H9 (cell line): Measurements from ENCODE around the gene ENDOV. TPM values are rescaled to one million over a fixed set of nuclear protein-coding genes. Genes with fewer than 3 reads are reported as not detected.

Experiments
- DNase-seq: peaks from one replicate; pipeline ENCODE4 v3.0.0-alpha.2; 2017
- H2AFZ ChIP-seq: one replicate; pipeline ENCODE4 v1.6.1; 2013; ENCODE audit warnings: mild to moderate bottlenecking, low read length, control low read depth, moderate library complexity
- H2AK5ac ChIP-seq: 2 replicates; pipeline ENCODE4 v1.6.1; 2013; ENCODE audit warnings: low read length, control low read depth, mixed read lengths; ENCODE audit not compliant: insufficient read length
- H2BK120ac ChIP-seq: one replicate; pipeline ENCODE4 v1.6.1; 2013; ENCODE audit warnings: low read depth, mild to moderate bottlenecking, low read length, control low read depth, inconsistent platforms; ENCODE audit not compliant: poor library complexity, severe bottlenecking
- H2BK12ac ChIP-seq: 2 replicates; pipeline ENCODE4 v1.6.1; 2013; ENCODE audit warnings: low read length, control low read depth, mixed read lengths, low read depth; ENCODE audit not compliant: insufficient read length
- H2BK15ac ChIP-seq: 2 replicates; pipeline ENCODE4 v1.6.1; 2013; ENCODE audit warnings: low read depth, low read length, control low read depth
- H2BK20ac ChIP-seq: one replicate; pipeline ENCODE4 v1.6.1; 2013; ENCODE audit warnings: low read depth, mild to moderate bottlenecking, low read length, control low read depth, inconsistent platforms; ENCODE audit not compliant: poor library complexity, severe bottlenecking
- H2BK5ac ChIP-seq: 2 replicates; pipeline ENCODE4 v1.6.1; 2013; ENCODE audit warnings: low read length, control low read depth, mixed read lengths; ENCODE audit not compliant: insufficient read length
- H3K14ac ChIP-seq: 2 replicates; pipeline ENCODE4 v1.6.1; 2013; ENCODE audit warnings: low read length, control low read depth; ENCODE audit not compliant: insufficient read depth
- H3K18ac ChIP-seq: 2 replicates; pipeline ENCODE4 v1.6.1; 2013; ENCODE audit warnings: low read depth, mild to moderate bottlenecking, mixed read lengths, low read length, control low read depth; ENCODE audit not compliant: insufficient read length
- H3K23ac ChIP-seq: 2 replicates; pipeline ENCODE4 v1.6.1; 2013; ENCODE audit warnings: low read length, control low read depth, mixed read lengths, low read depth; ENCODE audit not compliant: insufficient read length
- H3K23me2 ChIP-seq: 2 replicates; pipeline ENCODE4 v1.6.1; 2013; ENCODE audit warnings: low read depth, mild to moderate bottlenecking, mixed read lengths, low read length, control low read depth; ENCODE audit not compliant: insufficient read length, poor library complexity, severe bottlenecking
- H3K27ac ChIP-seq: 2 replicates; pipeline ENCODE4 v1.5.1; 2013; ENCODE audit warnings: low read length, control low read depth, mixed read lengths, low read depth; ENCODE audit not compliant: insufficient read length
- H3K27me3 ChIP-seq: 2 replicates; pipeline ENCODE4 v1.6.1; 2013; ENCODE audit warnings: low read length, control low read depth, inconsistent platforms; ENCODE audit not compliant: insufficient read depth
- H3K4ac ChIP-seq: 2 replicates; pipeline ENCODE4 v1.6.1; 2013; ENCODE audit warnings: low read depth, mild to moderate bottlenecking, control low read depth, inconsistent platforms, low read length, moderate library complexity
- H3K4me1 ChIP-seq: 2 replicates; pipeline ENCODE4 v1.6.1; 2013; ENCODE audit warnings: low read length, control low read depth, inconsistent platforms; ENCODE audit not compliant: insufficient read depth
- H3K4me2 ChIP-seq: 2 replicates; pipeline ENCODE4 v1.6.1; 2013; ENCODE audit warnings: low read length, control low read depth, mixed read lengths; ENCODE audit not compliant: insufficient read length, insufficient read depth
- H3K56ac ChIP-seq: 2 replicates; pipeline ENCODE4 v1.6.1; 2013; ENCODE audit warnings: low read depth, mild to moderate bottlenecking, mixed read lengths, low read length, control low read depth; ENCODE audit not compliant: insufficient read length
- H3K79me1 ChIP-seq: 2 replicates; pipeline ENCODE4 v1.6.1; 2013; ENCODE audit warnings: low read depth, mild to moderate bottlenecking, moderate library complexity, low read length, control low read depth, inconsistent platforms; ENCODE audit not compliant: insufficient read depth, poor library complexity, severe bottlenecking
- H3K79me2 ChIP-seq: 2 replicates; pipeline ENCODE4 v1.6.1; 2013; ENCODE audit warnings: low read length, control low read depth, inconsistent platforms; ENCODE audit not compliant: insufficient read depth
- H3K9ac ChIP-seq: 2 replicates; pipeline ENCODE4 v1.6.1; 2013; ENCODE audit warnings: low read length, control low read depth, mixed read lengths; ENCODE audit not compliant: insufficient read length; ENCODE audit errors: extremely low read depth
- H3K9me3 ChIP-seq: one replicate; pipeline ENCODE4 v1.6.1; 2013; ENCODE audit warnings: low read depth, low read length, inconsistent platforms; ENCODE audit not compliant: control insufficient read depth
- H3T11ph ChIP-seq: one replicate; pipeline ENCODE4 v1.6.1; 2013; ENCODE audit warnings: mild to moderate bottlenecking, low read length, control low read depth, inconsistent platforms
- H4K20me1 ChIP-seq: one replicate; pipeline ENCODE4 v1.6.1; 2013; ENCODE audit not compliant: control insufficient read depth, insufficient read length, insufficient read depth
- H4K5ac ChIP-seq: 2 replicates; pipeline ENCODE4 v1.6.1; 2013; ENCODE audit warnings: low read depth, mild to moderate bottlenecking, mixed read lengths, low read length, control low read depth; ENCODE audit not compliant: insufficient read length
- H4K8ac ChIP-seq: replicated peaks from 2 replicates; pipeline ENCODE4 v1.6.1; 2013; ENCODE audit warnings: low read length, control low read depth, mixed read lengths, low read depth; ENCODE audit not compliant: insufficient read length
- H4K91ac ChIP-seq: 2 replicates; pipeline ENCODE4 v1.6.1; 2013; ENCODE audit warnings: low read depth, mild to moderate bottlenecking, moderate library complexity, mixed read lengths, low read length, control low read depth; ENCODE audit not compliant: insufficient read length
- H3K27ac Mint-ChIP-seq, 3 experiments: 2 replicates in 2 of 3; 3 replicates in 1 of 3; pipeline ENCODE4 v1.8.0; 2020 to 2021; ENCODE audit warnings: mixed read lengths in 3 of 3, mild to moderate bottlenecking in 1 of 3, moderate library complexity in 1 of 3
- H3K27me3 Mint-ChIP-seq: 2 replicates; pipeline ENCODE4 v1.8.0; 2021; ENCODE audit warnings: low read depth, mild to moderate bottlenecking, moderate library complexity, mixed read lengths
- H3K36me3 Mint-ChIP-seq, 3 experiments: 2 replicates in 2 of 3; 3 replicates in 1 of 3; pipeline ENCODE4 v1.8.0; 2020 to 2021; ENCODE audit warnings: low read depth in 3 of 3, mixed read lengths in 3 of 3; ENCODE audit not compliant: insufficient read depth in 1 of 3
- H3K4me1 Mint-ChIP-seq, 2 experiments: 2 replicates each; pipeline ENCODE4 v1.8.0; 2020; ENCODE audit warnings: mixed read lengths in 2 of 2
- H3K4me3 Mint-ChIP-seq, 2 experiments: 2 replicates in 1 of 2; 3 replicates in 1 of 2; pipeline ENCODE4 v1.8.0; 2020 to 2021; ENCODE audit warnings: mild to moderate bottlenecking in 2 of 2, mixed read lengths in 2 of 2, moderate library complexity in 1 of 2
- H3K9me3 Mint-ChIP-seq, 2 experiments: 2 replicates in 1 of 2; 3 replicates in 1 of 2; pipeline ENCODE4 v1.8.0; 2020; ENCODE audit warnings: mild to moderate bottlenecking in 2 of 2, mixed read lengths in 2 of 2, moderate library complexity in 1 of 2
- WGBS: extraction: QIAGEN DNeasy Blood & Tissue Kit; methylation state at CpG from one replicate; pipeline ENCODE4 v1.1.7; 2013; ENCODE audit warnings: missing lambda C conversion rate, low lambda C conversion rate, mixed read lengths; ENCODE audit not compliant: insufficient read length; ENCODE audit errors: extremely low coverage; 5-methylcytosine and 5-hydroxymethylcytosine counted together
- total RNA-seq: library from RNA; stranded (reverse); gene quantifications from 2 replicates; pipeline ENCODE4 v1.2.1, GENCODE V29; 2021
- TF ChIP-seq, protein P1 (sequence below): fragments of 200-600 bp; sonication (generic); conservative IDR thresholded peaks from 3 replicates; pipeline ENCODE4 v1.8.0; 2021; ENCODE audit warnings: antibody characterized with exemption, mild to moderate bottlenecking

Gene ENDOV
- total RNA-seq, 1 experiment from 2014 or later, result 17.1 TPM

DNA sequence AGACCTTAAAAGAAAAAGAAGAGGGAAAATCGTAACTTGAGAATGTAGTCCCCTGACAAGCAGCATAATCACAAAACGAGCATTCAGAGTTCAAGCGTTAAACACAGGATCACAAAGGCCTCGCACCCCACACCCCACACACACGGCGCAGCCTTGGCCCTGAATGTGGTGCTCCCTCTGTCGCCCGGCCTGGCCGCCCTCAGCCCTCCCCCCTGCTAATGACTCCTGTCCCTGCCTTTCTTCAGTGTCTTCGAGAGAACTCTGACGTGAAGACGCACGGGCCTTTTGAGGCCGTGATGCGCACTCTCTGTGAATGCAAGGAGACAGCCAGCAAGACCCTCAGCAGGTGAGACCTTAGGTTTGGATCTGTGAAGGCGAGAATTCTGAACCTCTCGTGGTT lies 47.5 kb upstream of the ENDOV start:
- TF ChIP-seq, protein P1, sequence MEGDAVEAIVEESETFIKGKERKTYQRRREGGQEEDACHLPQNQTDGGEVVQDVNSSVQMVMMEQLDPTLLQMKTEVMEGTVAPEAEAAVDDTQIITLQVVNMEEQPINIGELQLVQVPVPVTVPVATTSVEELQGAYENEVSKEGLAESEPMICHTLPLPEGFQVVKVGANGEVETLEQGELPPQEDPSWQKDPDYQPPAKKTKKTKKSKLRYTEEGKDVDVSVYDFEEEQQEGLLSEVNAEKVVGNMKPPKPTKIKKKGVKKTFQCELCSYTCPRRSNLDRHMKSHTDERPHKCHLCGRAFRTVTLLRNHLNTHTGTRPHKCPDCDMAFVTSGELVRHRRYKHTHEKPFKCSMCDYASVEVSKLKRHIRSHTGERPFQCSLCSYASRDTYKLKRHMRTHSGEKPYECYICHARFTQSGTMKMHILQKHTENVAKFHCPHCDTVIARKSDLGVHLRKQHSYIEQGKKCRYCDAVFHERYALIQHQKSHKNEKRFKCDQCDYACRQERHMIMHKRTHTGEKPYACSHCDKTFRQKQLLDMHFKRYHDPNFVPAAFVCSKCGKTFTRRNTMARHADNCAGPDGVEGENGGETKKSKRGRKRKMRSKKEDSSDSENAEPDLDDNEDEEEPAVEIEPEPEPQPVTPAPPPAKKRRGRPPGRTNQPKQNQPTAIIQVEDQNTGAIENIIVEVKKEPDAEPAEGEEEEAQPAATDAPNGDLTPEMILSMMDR, result no peak
- peaks cover 12 to 69% (median 53%) of the 10 kb centered on the region in 3 experiments; a peak in 6 of 7 replicates for H3K36me3 Mint-ChIP-seq

More for the DNA sequence above, 47.5 kb upstream of the ENDOV start:
- H2BK12ac ChIP-seq, result no peak overlapping the region
- H3K79me1 ChIP-seq, result no peaks in the 10 kb centered on the region
- no peak overlapping the region for H3K56ac ChIP-seq
- no peaks in the 10 kb centered on the region for H3K4me1 ChIP-seq
- no peak overlapping the region for H2AFZ ChIP-seq
- no peak overlapping the region for H3T11ph ChIP-seq
- H4K8ac ChIP-seq, result no peak overlapping the region
- no peak overlapping the region for H2BK15ac ChIP-seq
- H3K79me2 ChIP-seq, result no peaks in the 10 kb centered on the region
- no peaks in the 10 kb centered on the region for H3K9me3 Mint-ChIP-seq
- no peak overlapping the region for H2BK5ac ChIP-seq
- no peak overlapping the region for H3K27ac ChIP-seq
- no peak overlapping the region for H4K5ac ChIP-seq
- no peak overlapping the region for H3K23ac ChIP-seq
- DNase-seq, result no peak
- H3K9me3 ChIP-seq, result no peaks in the 10 kb centered on the region
- H3K4ac ChIP-seq, result no peak overlapping the region
- no peaks in the 10 kb centered on the region for H4K20me1 ChIP-seq
- no peak overlapping the region for H3K9ac ChIP-seq
- no peak overlapping the region for H3K14ac ChIP-seq
- H3K4me2 ChIP-seq, result no peak overlapping the region
- no peaks in the 10 kb centered on the region for H3K27me3 Mint-ChIP-seq
- no peak overlapping the region for H2AK5ac ChIP-seq
- no peaks in the 10 kb centered on the region for H3K23me2 ChIP-seq
- no peak overlapping the region for H4K91ac ChIP-seq
- H3K4me3 Mint-ChIP-seq, result no peak overlapping the region
- H2BK120ac ChIP-seq, result no peak overlapping the region
- H3K27me3 ChIP-seq, result no peaks in the 10 kb centered on the region
- no peak overlapping the region for H3K18ac ChIP-seq
- no peak overlapping the region; a peak in 1 of 7 replicates for H3K27ac Mint-ChIP-seq
- no peak overlapping the region for H2BK20ac ChIP-seq
- no CpG with 5 or more reads among the region's 17 CpGs for WGBS
- H3K4me1 Mint-ChIP-seq, result no peaks in the 10 kb centered on the region
